Femur (tissue), 1 donor: ENCODE data around the gene MAMDC4.
"Not testable (repeated sequence)": the region's sequence is repeated elsewhere in the genome, so short reads cannot be mapped to it uniquely, and the experiment has no call there.

Source experiments
- DNase-seq: peaks from one replicate; pipeline ENCODE4 v3.0.0-alpha.2; 2017

MAMDC4 gene

DNA sequence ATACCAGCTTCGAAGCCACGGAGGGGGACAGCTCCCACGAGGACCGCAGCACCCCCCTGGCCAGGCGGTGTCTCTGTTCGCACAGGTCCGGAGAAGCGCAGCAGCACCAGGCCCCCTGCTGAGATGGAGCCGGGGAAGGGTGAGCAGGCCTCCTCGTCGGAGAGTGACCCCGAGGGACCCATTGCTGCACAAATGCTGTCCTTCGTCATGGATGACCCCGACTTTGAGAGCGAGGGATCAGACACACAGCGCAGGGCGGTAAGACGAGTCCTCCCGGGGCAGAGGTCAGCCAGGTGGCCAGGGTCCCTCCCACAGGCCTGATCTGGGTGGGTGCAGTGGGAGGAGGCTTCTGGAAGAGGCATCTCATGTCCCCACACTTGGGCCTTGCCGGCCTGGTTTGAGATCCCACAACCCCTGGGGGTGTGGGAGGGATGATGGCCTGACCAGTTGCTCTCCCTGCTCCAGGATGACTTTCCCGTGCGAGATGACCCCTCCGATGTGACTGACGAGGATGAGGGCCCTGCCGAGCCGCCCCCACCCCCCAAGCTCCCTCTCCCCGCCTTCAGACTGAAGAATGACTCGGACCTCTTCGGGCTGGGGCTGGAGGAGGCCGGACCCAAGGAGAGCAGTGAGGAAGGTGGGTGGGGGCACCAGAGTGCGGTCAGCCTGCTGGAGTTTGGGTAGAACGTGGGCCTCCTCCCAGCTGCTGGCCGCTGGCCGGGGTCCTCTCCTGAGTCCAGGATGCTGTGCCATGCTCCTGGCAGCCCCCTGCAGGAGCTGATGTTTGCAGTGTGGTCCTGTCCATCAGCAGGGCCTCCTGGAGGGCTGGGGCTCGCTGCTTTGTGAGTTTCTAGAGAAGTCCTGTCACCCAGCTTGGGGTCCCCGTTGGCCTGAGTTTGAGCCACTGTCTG is 12.7 kb upstream of the MAMDC4 start:
- peak; percentile 19 for DNase-seq

- peak; percentile 24 for DNase-seq
These were observed 11.8 kb upstream of the MAMDC4 start for GRCh38 chr9:136840140-136840876.

DNA sequence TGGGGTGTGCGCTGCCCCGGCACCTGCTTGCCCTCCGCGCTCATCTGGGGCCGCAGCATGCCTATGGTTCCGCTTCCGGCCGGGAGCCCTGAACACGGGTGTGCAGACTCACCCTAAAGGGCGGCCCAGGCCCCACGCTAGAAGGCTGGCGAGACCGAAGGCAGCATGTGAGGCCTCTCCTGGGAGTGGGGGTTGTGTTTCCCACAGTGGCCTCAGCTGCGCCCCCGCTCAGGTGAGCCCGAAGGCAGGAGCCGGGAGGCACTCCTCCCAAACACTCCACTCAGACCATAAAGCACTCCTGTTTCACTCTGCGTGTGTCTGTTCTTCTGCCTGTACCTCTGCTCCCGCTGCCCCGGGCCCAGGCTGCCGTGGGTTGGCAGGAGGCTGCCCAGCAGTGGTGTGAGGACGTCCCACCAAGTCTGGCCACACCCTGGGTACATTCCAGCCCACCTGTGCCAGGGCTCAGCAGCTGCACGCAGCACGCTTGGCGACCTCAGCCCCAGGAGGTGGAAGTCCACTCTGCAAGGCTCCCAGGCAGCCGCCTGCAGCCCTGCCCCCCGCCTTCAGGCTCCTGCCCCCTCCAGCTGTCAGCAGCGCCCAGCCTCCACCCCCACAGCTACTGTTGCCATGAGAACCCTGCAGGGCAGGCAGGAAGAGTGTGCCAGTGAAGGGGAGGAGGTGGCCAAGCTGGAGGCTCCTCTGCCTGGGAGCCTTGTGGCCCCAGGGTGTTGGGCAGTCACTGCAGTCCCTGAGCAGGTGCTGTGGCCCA is 11.1 kb upstream of the MAMDC4 start:
- DNase-seq = peak; percentile 76

- peak; percentile 40 for DNase-seq
These were observed 10.3 kb upstream of the MAMDC4 start for GRCh38 chr9:136841646-136842379.

DNA sequence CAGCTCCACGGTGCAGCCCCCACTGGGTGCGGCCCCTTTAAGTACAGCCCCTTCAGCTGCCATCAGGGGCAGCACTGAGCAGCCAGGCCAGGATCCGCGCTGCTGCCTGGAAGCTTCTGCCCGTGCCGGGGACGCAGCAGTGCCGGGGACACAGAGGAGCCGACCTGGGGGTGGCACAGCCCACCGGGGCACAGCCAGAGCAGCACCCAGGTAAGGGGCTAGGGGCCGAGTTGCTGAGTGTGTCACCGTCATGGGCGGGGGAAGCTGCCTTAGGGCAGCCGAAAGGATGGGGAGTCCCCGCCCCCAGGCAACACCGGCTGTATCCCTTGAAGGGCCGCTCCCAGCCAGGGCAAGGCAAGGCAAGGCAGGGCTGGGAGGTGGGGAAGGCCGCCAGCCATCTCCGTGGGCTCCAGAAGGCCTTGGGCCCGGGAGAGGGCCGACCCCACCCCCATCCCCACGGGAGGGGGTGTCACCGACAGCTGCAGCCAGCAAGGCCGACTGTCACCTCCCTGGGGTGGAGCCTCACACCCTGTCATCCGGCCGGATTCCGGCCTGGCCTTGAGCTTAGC is 9.7 kb upstream of the MAMDC4 start, which contains the start of gene AJM1:
Gene AJM1 (plus strand): TSS at position 99 of the 569 bp plus-strand sequence. CDS start 1,937 bp downstream, outside the sequence.
- DNase-seq = peak; percentile 86

DNA sequence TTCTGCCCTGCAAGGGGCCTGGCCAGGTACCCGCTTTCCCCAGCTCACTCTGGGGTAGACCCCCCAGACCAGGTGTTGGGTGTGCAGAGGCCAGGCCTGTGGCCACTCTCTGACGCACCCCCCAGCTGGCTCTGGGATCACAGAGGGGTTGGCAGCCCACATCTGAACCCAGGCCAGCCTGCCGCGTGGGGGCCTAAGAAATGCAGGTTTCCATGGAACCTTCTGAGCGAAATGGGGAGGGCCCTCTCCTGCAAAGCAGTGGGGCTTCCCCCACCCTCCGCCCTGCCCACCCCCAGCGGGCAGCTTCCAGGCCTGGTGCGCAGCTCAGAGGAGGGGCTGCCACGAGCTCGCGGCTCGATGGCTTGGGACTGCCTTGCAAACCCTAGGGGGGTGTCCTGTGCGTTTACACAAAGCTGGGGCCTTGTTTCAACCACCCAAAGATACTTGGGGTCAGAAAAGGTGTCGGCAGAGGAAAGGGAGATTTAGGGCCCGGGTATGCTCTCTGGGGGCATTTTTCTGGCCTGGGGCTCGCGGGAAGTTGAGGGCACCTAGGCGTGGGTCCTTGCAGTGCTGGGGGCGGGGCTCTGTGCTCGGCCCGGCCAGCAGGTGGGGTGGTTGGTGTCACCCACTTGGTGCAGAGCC is 8.9 kb upstream of the MAMDC4 start:
- not testable (repeated sequence) for DNase-seq

- DNase-seq = peak; percentile 56
These were observed 8.1 kb upstream of the MAMDC4 start for GRCh38 chr9:136843801-136844740.

DNA sequence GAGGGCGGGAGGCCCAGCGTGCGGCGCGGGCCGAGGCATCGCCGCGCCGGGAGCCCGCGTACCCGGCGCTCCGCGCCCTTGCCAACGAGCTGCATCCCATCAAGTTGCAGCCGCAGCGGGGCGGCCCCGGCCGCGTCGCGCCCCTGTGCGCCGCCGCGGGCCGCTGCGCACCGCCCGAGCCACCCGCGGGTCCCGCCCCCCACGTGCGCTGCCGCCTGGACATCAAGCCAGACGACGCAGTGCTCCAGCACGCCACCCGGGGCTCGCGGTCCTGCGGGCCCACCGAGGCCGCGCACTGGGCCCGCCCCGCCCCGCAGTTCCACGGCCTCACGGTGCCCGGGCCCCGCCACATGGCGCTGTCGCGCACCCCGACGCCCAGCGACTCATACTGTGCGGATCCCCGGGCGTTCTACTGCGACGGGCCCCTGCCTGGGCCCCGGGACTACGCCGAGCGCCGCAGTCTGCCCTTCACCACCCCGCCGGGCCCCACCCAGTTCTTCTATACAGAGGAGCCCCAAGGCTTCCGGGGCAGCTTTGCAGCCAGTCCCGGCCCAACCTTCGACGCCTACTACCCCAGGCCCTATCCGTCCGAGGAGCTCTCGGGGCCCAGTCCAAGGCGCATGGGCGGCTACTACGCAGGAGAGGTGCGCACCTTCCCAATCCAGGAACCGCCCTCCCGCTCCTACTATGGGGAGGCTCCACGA is 7.2 kb upstream of the MAMDC4 start:
- DNase-seq = no peak

GRCh38 chr9:136845465-136846260 is 6.5 kb upstream of the MAMDC4 start:
- DNase-seq = no peak

DNA sequence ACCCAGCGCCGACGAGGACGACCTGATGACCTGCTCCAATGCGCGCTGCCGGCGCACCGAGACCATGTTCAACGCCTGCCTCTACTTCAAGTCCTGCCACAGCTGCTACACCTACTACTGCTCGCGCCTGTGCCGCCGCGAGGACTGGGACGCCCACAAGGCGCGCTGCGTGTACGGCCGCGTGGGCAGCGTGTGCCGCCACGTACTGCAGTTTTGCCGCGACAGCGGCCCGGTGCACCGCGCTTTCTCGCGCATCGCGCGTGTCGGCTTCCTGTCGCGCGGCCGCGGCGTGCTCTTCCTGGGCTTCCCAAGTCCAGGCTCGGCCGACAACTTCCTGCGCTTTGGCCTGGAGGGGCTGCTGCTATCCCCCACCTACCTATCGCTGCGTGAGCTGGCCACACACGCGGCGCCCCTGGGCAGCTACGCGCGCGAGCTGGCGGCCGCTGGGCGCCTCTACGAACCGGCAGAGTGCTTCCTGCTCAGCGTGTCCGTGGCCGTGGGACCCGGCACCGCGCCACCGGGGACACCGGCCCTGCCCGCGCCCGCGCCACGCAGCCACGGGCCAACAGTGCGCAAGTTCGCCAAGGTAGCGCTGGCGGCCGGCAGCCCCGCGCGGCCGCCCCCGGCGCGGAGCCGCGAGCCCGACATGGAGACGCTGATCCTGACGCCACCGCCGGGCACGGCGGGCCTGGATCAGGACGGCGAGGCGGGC is 5.6 kb upstream of the MAMDC4 start:
- DNase-seq = no peak

DNA sequence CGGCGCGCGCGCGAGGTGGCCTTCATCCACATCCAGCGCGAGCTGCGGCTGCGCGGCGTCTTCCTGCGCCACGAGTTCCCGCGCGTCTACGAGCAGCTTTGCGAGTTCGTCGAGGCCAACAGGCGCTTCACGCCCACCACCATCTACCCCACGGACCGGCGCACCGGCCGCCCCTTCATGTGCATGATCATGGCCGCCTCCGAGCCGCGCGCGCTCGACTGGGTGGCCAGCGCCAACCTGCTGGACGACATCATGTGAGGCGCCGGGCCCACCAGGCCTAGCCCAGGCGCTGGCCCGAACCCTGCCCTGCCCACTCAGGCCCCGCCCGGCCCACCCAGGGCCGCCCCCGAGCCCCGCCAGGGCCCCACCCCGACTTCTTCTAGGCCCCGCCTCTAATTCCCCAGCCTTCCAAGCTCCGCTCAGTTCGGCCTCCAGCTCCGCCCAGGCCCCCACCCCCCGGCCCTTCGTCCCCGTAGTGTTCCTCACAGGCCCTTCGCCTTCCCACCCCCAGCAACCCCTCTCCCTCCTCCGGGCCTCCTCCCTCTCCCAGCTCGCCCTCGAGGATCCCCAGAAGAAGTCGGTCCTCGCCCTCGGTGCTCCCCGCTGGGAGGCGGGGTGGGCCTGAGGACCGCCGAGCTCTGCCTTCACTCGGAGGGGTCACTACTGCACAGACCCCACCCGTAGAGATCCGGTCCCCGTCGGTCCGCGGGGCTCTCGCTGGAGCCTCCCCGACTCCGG is 4.9 kb upstream of the MAMDC4 start:
- DNase-seq = peak; percentile 87

- peak; percentile 90 for DNase-seq
These were observed 4.2 kb upstream of the MAMDC4 start for GRCh38 chr9:136847826-136848392.

DNA sequence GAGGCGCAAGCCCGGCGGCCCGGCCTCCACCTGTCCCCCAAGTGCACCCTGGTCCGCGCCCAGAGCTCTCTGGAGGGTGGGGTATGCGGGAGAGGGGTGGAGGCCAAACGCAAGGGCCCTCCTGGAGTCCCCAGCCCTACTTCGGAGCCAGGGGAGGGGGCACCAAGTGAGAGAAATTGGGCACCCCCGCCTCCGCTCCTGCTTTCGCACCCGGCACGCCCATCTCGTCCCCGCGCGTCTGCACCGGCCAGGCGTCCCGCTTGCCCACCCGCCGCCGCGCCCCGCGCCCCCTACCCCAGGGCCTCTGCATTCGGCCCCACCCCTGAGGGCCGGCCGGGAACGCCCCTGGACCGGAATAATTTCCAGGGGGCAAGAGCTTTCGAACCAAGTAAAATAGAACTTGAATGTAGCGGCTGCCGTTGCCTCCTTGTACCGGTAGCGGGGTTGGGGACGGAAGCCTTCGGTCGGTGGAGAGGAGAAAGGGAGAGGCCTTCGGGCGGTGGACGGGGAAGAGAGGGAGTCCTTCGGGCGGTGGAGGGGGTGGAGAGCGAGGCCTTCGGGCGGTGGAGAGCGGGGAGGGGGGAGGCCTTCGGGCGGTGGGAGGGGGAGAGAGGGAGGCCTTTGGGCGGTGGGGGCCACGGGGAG is 3.6 kb upstream of the MAMDC4 start:
- peak; percentile 69 for DNase-seq

DNA sequence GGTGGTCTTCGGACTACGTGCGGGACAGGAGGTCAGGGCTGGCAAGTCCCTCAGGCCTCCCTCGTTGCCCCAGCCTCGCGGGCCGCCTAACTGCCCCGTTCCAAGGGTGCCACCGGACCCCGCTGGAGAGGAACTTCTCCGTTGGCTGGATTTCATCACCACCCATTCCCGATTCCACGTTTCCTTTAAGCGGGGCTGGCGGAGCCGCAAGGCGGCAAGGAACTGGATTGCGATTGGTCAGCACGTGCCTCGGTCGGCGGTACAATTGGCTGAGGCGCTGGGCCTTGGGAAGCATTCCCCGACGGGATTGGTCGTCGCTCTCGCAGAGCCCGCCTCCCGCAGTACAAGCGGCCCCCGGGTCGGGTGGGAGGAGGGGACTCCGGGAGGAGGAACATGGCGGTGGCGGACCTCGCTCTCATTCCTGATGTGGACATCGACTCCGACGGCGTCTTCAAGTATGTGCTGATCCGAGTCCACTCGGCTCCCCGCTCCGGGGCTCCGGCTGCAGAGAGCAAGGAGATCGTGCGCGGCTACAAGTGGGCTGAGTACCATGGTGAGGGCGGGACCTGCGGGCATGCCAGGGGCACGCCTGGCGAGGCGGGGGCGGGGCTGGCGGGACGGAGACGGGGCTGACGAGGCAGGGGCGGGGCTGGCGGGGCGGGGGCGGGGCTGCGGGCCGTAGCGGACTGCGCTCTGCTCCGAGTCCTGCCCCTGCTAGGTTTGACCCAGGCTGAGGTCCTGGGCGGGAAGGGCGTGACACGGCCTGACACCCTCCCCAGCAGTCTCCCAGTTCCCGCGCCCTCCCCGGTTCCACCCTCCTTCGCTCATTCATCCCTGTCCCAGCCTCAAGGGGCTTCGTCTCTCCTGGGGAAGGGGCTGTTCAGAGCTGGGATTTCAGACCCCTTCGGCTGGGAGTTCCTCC is 2.8 kb upstream of the MAMDC4 start, which contains the start of gene PHPT1:
Gene PHPT1 (plus strand): TSS at position 372 of the 922 bp plus-strand sequence. CDS start 22 bp downstream, at position 394.
- DNase-seq = peak; percentile 99
